GM19025 (cell line): Measurements from ENCODE around the gene CTNNA3.

Experiments
- ATAC-seq: cut with Tn5 transposase; IDR thresholded peaks from one replicate; pipeline ENCODE4 v1.9.1; 2021; ENCODE audit warnings: mild to moderate bottlenecking, low read depth, moderate library complexity; ENCODE audit not compliant: unreplicated experiment

CTNNA3 gene

DNA sequence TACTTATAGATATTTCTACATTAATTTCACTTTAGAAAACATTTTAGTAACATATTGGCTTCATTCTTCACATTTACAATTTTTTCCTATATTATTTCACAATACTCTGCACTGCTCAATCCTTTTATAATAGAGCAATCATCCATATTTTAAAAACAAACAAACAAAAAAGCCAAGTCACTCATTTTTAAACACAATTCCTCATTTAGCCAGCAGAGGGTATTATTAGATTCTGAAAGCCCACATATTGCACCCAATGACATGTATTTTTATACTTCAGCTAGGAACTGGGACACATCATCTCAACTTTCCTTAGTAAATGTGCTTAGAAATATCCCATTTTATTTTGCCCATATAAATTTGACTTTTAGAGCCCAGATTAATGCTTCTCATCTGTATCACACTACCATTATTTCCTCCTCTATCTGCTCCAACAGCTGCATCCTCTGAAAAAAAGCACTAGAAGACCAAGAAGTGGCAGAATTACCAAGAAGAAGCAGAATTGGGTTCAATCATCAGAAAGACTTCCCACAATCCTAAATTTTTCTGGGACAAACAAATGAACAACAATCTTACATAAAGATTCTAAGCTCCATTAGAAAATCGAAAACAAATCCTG, 29.5 kb downstream of the CTNNA3 start:
- ATAC-seq: no peak

GRCh38 chr10:67665491-67665890, 30.5 kb downstream of the CTNNA3 start:
- ATAC-seq: no peak

- ATAC-seq: no peak
These were observed 31.1 kb downstream of the CTNNA3 start for GRCh38 chr10:67664942-67665341.

DNA sequence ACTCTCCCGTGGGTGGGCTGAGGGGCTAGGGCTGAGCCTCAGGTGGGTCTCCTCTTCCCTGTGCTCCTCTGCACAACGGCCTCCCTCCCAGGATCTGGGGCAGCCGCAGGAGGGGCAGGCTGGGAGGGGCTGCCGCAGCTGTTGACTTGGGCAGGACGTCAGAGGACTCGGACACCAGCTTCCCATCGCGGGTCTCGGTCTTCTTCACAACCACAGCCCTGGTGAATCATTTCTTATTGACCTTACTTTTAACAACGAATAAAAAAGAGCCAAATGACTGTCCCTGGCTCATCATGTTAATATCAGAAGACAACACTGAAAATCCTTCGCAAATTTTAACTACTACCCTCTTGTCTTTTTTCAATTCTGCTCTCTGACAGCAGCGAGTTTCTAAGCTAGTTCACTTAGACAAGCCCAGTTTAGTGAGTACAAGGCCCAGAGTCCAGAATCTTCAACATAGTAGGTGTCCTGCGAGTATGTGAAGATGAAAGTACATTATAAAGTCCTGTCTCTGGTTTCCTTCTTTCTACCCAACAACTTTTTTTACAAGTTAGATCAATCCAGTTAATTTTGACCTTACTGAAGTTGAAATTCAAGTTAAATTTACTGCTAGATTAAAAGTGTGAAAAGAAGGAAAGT, 32.4 kb downstream of the CTNNA3 start:
- ATAC-seq: no peak

DNA sequence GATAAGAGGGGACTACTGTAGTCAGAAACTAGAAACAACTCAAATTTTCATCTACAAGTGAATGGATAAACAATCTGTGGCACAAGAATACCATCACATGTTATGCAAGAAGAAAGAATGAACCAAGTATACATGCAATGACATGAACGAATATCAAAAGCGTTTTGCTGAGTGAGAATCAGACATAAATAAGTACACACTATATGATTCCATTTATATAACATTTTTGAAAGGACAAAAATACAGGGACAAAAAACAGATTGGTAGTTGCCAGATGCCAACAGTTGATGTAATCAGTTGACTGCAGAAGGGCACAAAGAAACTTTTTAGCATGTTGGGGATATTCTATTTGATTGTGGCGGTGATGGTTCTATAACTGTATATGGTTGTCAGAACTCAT, 33.6 kb downstream of the CTNNA3 start:
- no peak for ATAC-seq

- ATAC-seq: no peak
These were observed 36.5 kb downstream of the CTNNA3 start for GRCh38 chr10:67659497-67659896.

DNA sequence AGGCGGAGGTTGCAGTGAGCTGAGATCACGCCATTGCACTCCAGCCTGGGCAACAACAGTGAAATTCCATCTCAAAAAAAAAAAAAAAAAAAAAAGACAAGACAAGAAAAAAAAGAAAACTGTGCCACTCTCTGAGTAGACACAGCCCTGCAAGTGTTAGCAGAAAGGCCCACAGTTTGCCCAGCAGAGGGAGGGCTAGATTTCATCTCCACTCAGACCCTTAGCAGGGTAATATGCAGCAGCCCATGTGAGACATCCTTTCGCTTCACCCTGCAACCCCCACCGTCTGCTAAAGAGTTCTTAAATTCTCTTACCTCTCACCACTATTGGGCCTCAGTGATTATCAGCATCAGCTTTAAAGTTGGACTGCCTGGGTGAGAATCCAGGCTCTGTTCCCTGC, 38.2 kb downstream of the CTNNA3 start:
- ATAC-seq: no peak

GRCh38 chr10:67650558-67650957, 45.4 kb downstream of the CTNNA3 start:
- ATAC-seq: no peak

- no peak for ATAC-seq
These were observed 47.3 kb downstream of the CTNNA3 start for GRCh38 chr10:67648613-67649229.

GRCh38 chr10:67630904-67631303, 65.1 kb downstream of the CTNNA3 start:
- ATAC-seq: no peak

DNA sequence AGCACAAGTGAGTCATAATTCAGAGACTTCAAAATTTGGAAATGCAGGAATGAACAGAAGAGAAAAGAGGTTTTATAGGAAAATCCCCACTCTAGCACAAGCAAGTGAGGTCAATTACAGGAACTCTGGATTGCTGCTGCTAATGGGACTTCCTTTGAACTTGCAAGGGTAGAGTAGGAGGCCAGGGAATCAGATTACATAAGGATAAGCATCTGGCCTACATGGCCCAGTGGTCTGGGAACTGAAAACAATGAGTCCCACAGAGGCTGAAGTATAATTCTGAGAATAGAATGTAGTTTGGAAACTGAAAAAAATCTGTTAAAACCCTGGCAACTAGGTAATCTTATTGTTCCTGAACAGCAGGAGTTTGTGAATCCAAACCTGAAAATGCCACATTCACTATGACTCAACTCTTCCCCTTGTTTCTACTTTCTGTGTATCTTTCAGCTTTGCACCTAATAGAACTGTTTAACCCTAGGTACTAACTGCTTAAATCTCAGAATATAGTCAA, 66.5 kb downstream of the CTNNA3 start:
- no peak for ATAC-seq

DNA sequence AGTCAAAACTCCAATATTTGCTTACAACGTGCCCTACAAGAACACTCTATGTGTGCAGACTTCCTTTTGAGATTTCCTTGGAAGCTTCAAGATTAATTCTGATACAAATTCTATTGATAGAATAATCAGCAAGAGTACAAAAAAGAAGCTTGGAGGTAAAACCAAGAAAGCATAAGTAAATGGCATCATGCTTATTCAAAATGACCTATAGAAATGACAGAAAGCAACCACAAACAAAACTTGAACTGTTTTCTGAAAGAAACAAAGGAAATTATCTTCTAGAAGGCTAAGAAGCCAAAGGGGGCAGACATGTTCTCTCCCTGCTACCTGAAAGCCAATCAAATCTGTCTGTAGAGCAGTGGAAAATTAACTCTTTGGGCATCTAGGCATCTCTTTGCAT, 73.0 kb downstream of the CTNNA3 start:
- no peak for ATAC-seq

DNA sequence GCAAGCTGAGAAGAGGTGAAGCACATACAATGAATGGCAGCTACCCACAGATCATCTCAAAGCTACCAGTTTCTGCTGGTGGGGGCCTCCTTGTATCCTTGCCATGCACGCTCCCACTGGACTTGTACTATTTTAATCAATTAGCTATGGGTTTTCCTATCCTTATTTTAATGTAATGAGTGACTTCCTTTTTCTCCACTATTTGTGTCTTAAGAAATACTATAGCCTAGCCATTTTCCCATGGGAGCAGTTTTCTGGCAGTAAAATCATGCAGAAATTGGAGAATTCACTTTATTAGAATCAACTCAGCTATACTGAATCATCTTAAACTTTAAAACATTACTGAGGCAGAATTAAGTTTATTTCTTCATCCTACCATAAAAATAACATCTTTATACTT, 73.5 kb downstream of the CTNNA3 start:
- no peak for ATAC-seq

- peak; percentile 51 for ATAC-seq
These were observed 74.2 kb downstream of the CTNNA3 start for GRCh38 chr10:67621834-67622233.

- ATAC-seq: no peak
These were observed 77.9 kb downstream of the CTNNA3 start for GRCh38 chr10:67618116-67618515.

- peak; percentile 88 for ATAC-seq
These were observed 83.1 kb downstream of the CTNNA3 start for GRCh38 chr10:67612577-67613537.

- ATAC-seq: no peak
These were observed 83.8 kb downstream of the CTNNA3 start for GRCh38 chr10:67612176-67612575.

GRCh38 chr10:67609996-67610793, 85.8 kb downstream of the CTNNA3 start:
- no peak for ATAC-seq

- no peak for ATAC-seq
These were observed 88.0 kb downstream of the CTNNA3 start for GRCh38 chr10:67608001-67608400.

- ATAC-seq: no peak
These were observed 88.5 kb downstream of the CTNNA3 start for GRCh38 chr10:67607472-67607871.
